Motor neuron (in vitro differentiated cells): ENCODE measurements around the gene PNPLA4. TPM values are rescaled to one million over a fixed set of nuclear protein-coding genes. Genes with fewer than 3 reads are reported as not detected.
A peak's percentile ranks its signal among the peaks of the same experiment; 100 is the strongest.

Experiments
- ATAC-seq, 8 experiments: fragments of 200-7000 bp; cut with Tn5 transposase; replicated peaks in 6 of 8; 2 replicates each; pipeline ENCODE4 v1.8.0; 2021; ENCODE audit warnings: mild to moderate bottlenecking in 8 of 8, moderate library complexity in 8 of 8
- H3K27ac ChIP-seq, 2 donors: fragments of 250-450 bp; sonication (Bioruptor Pico); 2 replicates each; pipeline ENCODE4 v1.9.0; 2021; ENCODE audit warnings: antibody characterized with exemption in 2 of 2, mild to moderate bottlenecking in 2 of 2, moderate library complexity in 1 of 2
- H3K4me1 ChIP-seq, 2 donors: fragments of 250-450 bp; sonication (Bioruptor Pico); replicated peaks in 1 of 2; 2 replicates each; pipeline ENCODE4 v1.6.1; 2021; ENCODE audit warnings: antibody characterized with exemption in 2 of 2, mild to moderate bottlenecking in 2 of 2, moderate library complexity in 1 of 2
- H3K4me3 ChIP-seq, 5 donors: fragments of 250-450 bp; sonication (Bioruptor Pico); 2 replicates each; pipeline ENCODE4 v1.9.0; 2021; ENCODE audit warnings: antibody characterized with exemption in 5 of 5, mild to moderate bottlenecking in 5 of 5, moderate library complexity in 4 of 5
- WGBS, 10 experiments: fragments of 450-650 bp; shearing (Covaris generic); methylation state at CpG; one replicate each; pipeline ENCODE4 v1.0.0; 2022; 5-methylcytosine and 5-hydroxymethylcytosine counted together
- in situ Hi-C, 9 experiments: fragments of 400-800 bp; cut with MboI; loops; one replicate each; pipeline ENCODE4 v1.15.0; 2021; ENCODE audit warnings: low sequenced_read_pairs in 9 of 9, low pct_unique_long_range_greater_than_20kb in 2 of 9; ENCODE audit not compliant: unreplicated experiment in 9 of 9
- total RNA-seq, 8 experiments: library from RNA; unstranded; fragments of 300-600 nt; gene quantifications; 2 replicates each; pipeline versions ENCODE4 v1.2.3 to v1.2.4, GENCODE V29; 2022

PNPLA4 gene
- total RNA-seq, 8 experiments from 2014 or later = 9.2 to 17.0 (median 10.8) TPM; not detected in 1

DNA sequence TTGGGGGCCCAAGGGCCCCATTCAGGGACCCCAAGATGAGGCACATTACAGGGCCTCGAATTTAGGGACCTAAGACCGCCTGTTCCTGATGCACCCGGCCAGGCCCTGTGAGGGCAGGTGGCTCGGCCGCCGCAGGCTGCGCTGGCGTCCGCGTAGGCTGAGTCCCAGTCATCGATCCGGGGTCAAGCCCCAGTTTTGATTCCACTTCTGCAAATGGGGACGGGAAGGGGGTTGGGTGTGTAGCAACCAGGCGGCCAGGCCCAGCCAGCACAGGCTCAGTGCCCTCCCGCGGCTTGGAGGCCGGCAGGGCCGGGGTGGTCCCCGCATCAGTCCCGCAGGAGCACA, 327 bp downstream of the PNPLA4 start:
- in situ Hi-C loops = no loop called here
- H3K4me3 ChIP-seq = peak overlapping the region; percentile 42 to 65 (median 54)
- WGBS, 10 experiments = 18 to 20% methylated on average over 2 to 14 of the region's 20 CpGs; no CpG with 5 or more reads in 8 of the 10 experiments
- ATAC-seq = no peak
- peaks cover 6 to 8% of the 10 kb centered on the region in 2 donors for H3K4me1 ChIP-seq
- H3K27ac ChIP-seq = peak overlapping the region; percentile 83 to 85

DNA sequence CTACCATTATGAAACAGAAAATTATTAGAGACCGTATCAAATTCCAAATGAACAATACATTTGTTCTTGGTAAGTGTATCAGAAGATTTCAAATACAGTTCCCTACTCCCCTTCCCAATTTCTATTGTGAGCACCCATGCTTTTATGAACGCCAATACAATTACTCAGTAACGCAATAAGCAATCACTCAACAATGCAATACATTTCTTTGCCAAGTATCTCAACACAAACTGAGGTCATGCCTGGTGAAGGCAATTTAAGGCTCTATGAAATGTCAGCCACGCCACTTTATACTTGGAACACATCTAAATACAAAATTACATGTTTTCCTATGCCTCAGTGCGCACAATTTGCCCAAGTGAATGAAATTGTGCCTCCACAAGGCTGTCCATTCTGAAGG, 712 bp downstream of the PNPLA4 start:
- WGBS, 10 experiments = 20 to 100% (median 78%) methylated on average over 1 to 4 of the region's 5 CpGs; no CpG with 5 or more reads in 4 of the 10 experiments
- H3K4me3 ChIP-seq = peak overlapping the region; percentile 42 to 65 (median 54)
- H3K4me1 ChIP-seq = peaks cover 6 to 8% of the 10 kb centered on the region in 2 donors
- in situ Hi-C loops = no loop called here
- H3K27ac ChIP-seq = peak overlapping the region; percentile 83 to 85
- ATAC-seq = no peak

DNA sequence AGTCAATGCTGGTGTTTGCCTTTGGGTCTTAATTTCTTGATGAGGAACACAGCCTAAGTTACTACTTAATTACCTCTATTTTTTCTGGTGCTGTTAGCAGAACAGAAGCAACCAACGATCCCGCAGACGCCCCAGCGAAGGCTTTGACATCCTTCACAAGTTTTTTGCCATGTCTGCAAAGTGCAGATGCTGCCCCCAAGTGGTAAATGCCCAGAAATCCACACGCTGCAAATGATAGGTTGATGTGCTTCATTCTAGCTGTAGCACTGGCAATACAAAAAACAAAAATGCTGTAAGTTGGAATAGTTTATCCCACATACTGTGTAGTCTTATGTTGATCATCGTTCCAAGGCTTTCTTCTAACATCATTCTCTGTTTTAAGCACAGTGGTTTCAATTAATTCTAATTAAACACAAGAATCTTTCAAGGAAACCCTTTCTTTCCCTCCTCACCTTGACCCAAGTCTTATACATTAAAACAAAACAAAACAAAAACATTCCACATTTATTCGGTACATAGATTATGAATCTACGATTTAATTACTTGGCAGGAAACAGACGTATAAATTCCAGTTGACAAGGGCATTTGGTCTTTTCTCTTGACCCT, 1.2 kb downstream of the PNPLA4 start:
- Histone ChIP-seq H3K27ac (no peak overlapping the region), H3K4me3 (no peak overlapping the region), H3K4me1 (peaks cover 6 to 8% of the 10 kb centered on the region in 2 donors)
- in situ Hi-C loops = no loop called here
- ATAC-seq = peak in 7 of 8 experiments; percentile 18 to 47 (median 43)
- 4 to 60% (median 17%) methylated on average over 1 to 9 of the region's 9 CpGs; no CpG with 5 or more reads in 3 of the 10 experiments for WGBS, 10 experiments

GRCh38 chrX:7921750-7922149, 5.5 kb downstream of the PNPLA4 start:
- Histone ChIP-seq H3K27ac (no peak overlapping the region), H3K4me1 (peaks cover 6 to 8% of the 10 kb centered on the region in 2 donors), H3K4me3 (no peak overlapping the region)
- in situ Hi-C loops = no loop called here
- WGBS, 10 experiments = 60 to 100% (median 95%) methylated on average over 1 to 9 of the region's 12 CpGs; no CpG with 5 or more reads in 5 of the 10 experiments
- no peak for ATAC-seq

DNA sequence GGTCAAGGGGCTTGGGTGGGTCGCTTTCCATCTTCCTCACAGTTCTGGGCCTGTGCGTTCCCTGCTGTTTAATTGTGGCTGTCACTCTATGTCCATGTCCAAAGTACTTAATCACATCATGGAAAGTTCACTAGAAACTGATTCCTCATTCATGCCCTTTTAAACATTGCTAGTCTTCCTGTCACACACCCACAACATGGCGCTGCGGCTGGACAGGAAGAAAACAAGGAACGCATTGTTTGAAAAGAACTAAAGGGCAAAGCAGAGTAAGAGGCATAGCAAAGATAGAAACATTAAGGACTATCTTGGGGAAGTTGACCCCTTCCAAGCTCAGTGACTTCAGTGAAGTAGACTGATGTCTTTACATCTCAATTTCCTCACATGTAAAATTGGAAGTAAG, 18.4 kb downstream of the PNPLA4 start:
- no peak for ATAC-seq
- WGBS, 10 experiments = 86 to 94% methylated on average over 3 to 5 of the region's 5 CpGs; no CpG with 5 or more reads in 8 of the 10 experiments
- Histone ChIP-seq H3K4me3 (no peak overlapping the region), H3K4me1 (no peaks in the 10 kb centered on the region), H3K27ac (no peak overlapping the region)
- in situ Hi-C loops = no loop called here

GRCh38 chrX:7904562-7904961, 22.7 kb downstream of the PNPLA4 start:
- no peaks in the 10 kb centered on the region for H3K4me1 ChIP-seq
- peak in 1 of 8 experiments; percentile 31 for ATAC-seq
- H3K27ac ChIP-seq = no peak overlapping the region
- no peak overlapping the region for H3K4me3 ChIP-seq
- in situ Hi-C loops = no loop called here
- WGBS, 10 experiments = 50 to 100% (median 88%) methylated on average over 1 to 3 of the region's 3 CpGs; no CpG with 5 or more reads in 4 of the 10 experiments

GRCh38 chrX:7891928-7892327, 35.3 kb downstream of the PNPLA4 start:
- Histone ChIP-seq H3K27ac (no peak overlapping the region), H3K4me3 (no peak overlapping the region), H3K4me1 (no peaks in the 10 kb centered on the region)
- 20 to 90% (median 83%) methylated on average over 1 to 6 of the region's 9 CpGs; no CpG with 5 or more reads in 7 of the 10 experiments for WGBS, 10 experiments
- no peak for ATAC-seq
- in situ Hi-C loops = no loop called here

DNA sequence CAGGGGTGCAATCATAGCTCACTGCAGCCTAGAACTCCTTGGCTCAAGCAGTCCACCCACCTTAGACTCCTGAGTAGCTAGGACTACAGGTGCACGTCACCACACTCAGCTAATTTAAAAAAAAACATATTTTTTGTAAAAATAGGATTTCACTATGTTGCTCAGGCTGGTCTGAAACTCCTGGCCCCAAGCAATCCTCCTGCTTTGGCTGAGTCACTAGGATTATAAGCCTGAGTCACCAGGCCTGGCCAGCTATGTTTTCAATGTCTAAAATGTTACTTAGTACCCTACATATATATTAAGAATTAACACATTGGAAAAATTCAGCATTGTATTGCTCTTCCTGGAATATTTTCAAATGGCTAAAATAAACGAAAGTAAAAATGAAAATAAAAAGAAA, 37.5 kb downstream of the PNPLA4 start:
- in situ Hi-C loops = no loop called here
- no peak for ATAC-seq

GRCh38 chrX:7889135-7889534, 38.1 kb downstream of the PNPLA4 start:
- no peak overlapping the region for H3K27ac ChIP-seq
- no peak for ATAC-seq
- WGBS, 10 experiments = 30 to 100% (median 88%) methylated on average over 1 to 2 of the region's 2 CpGs; no CpG with 5 or more reads in 5 of the 10 experiments
- H3K4me3 ChIP-seq = no peak overlapping the region
- H3K4me1 ChIP-seq = no peaks in the 10 kb centered on the region
- in situ Hi-C loops = no loop called here

More for the DNA sequence above, 37.5 kb downstream of the PNPLA4 start:
- H3K27ac ChIP-seq = no peak overlapping the region
- H3K4me1 ChIP-seq = no peaks in the 10 kb centered on the region
- H3K4me3 ChIP-seq = no peak overlapping the region
- 30 to 100% (median 83%) methylated on average over 1 to 2 of the region's 2 CpGs; no CpG with 5 or more reads in 4 of the 10 experiments for WGBS, 10 experiments

- ATAC-seq = no peak
- 0 to 100% (median 66%) methylated on average over 1 to 2 of the region's 2 CpGs; no CpG with 5 or more reads in 6 of the 10 experiments for WGBS, 10 experiments
- Histone ChIP-seq H3K4me3 (no peak overlapping the region), H3K4me1 (no peaks in the 10 kb centered on the region), H3K27ac (no peak overlapping the region)
- in situ Hi-C loops = no loop called here
Observed at GRCh38 chrX:7876957-7877356, 50.3 kb downstream of the PNPLA4 start.

DNA sequence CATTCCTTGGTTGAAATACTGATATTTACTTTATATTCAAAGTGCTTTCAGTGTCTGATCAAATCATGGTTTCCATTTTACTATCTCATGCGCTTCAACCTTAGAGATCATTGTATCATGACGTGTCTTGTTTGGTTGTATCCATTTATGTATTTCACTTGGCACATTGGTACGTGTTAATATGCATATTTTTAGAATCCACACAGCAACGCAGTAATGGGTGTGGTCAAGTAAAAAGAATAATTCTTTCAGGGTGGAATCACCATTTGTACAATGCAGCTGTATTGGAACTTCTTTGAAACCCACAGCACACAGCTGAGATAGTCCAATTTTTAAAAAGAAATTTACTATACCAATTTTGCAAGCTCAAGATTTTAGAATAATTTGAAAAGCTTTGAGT, 55.2 kb downstream of the PNPLA4 start:
- H3K4me3 ChIP-seq = no peak overlapping the region
- in situ Hi-C loops = no loop called here
- WGBS, 10 experiments = 0 to 84% (median 36%) methylated on average over 1 to 4 of the region's 4 CpGs; no CpG with 5 or more reads in 5 of the 10 experiments
- peak in 3 of 8 experiments; percentile 62 to 76 (median 69) for ATAC-seq
- H3K4me1 ChIP-seq = no peaks in the 10 kb centered on the region
- H3K27ac ChIP-seq = no peak overlapping the region

DNA sequence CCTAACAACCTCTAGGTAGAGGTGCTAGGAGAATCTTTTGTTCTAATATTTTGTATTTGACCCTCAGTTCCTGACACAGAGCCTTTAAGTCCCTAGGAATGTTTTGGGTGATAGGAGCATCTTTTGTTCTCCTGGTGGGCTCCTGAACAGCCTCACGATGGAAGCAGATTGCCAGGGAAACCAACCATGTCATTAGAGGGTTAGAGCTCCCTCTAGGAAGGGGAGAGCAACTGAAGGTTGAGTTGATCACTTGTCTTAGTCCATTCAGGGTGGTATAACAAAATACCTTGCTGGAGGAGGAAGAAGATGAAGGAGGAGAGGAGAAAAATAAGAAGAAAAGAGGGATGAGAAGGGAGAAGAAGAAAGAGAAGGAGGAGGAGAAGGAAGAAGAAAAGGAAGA, 75.0 kb downstream of the PNPLA4 start:
- no peak for ATAC-seq

More for the DNA sequence above, 75.0 kb downstream of the PNPLA4 start:
- in situ Hi-C loops = no loop called here
- H3K27ac ChIP-seq = no peak overlapping the region
- no peaks in the 10 kb centered on the region for H3K4me1 ChIP-seq
- no peak overlapping the region for H3K4me3 ChIP-seq
- WGBS, 10 experiments = 0 to 43% (median 14%) methylated on average over 1 of the region's 1 CpG; no CpG with 5 or more reads in 3 of the 10 experiments
